ENCODE measurements around the gene CFAP45. TPM values are rescaled to one million over a fixed set of nuclear protein-coding genes. Genes with fewer than 3 reads are reported as not detected.

CFAP45 gene
- polyA plus RNA-seq, 1 of the 3 experiments (the other 2 are of a cell fraction): 0.74 TPM

GRCh38 chr1:159911326-159912070 lies 11.5 kb upstream of the CFAP45 start:
- H3K4me2 ChIP-seq: peak overlapping the region; percentile 48
- DNase-seq: no peak
- CTCF ChIA-PET: interaction anchor here (1.0 to 1.1 kb wide), 3 partner anchors 11 to 780 kb away, joined by 3 read pairs; no protein-coding TSS in a partner anchor
- H3F3A ChIP-seq (replicated peaks; ENCODE audit: insufficient read depth): peaks cover 29% of the 10 kb centered on the region
- H3K27me3 ChIP-seq (ENCODE audit: insufficient read depth): no peaks in the 10 kb centered on the region
- POLR2A ChIA-PET: no interaction called here
- TF ChIP-seq USF1 (IDR thresholded peaks at IDR 0.05; ENCODE audit: borderline replicate concordance, low read depth): no peak
- no peak for TF ChIP-seq MXI1 (IDR thresholded peaks at IDR 0.05; ENCODE audit: low read depth, low read length)
- no peak for TF ChIP-seq FOXJ3 (CRISPR knock-in tag; IDR thresholded peaks at IDR 0.05)
- no peak for TF ChIP-seq MEF2A (IDR thresholded peaks at IDR 0.05; ENCODE audit: borderline replicate concordance, low read depth)
- TF ChIP-seq MAX (IDR thresholded peaks at IDR 0.05; ENCODE audit: low read depth): no peak
- TF ChIP-seq FOSL2 (IDR thresholded peaks at IDR 0.05; ENCODE audit: borderline replicate concordance, low read depth): no peak
- no peak for TF ChIP-seq PBX3 (IDR thresholded peaks at IDR 0.05)
- TF ChIP-seq USF2 (IDR thresholded peaks at IDR 0.05; ENCODE audit: borderline replicate concordance, low read depth, low read length): no peak
- TF ChIP-seq RAD21 (IDR thresholded peaks at IDR 0.05; ENCODE audit: low read length): no peak
- no peaks in the 10 kb centered on the region for H3K36me3 ChIP-seq (replicated peaks in 1 of 2; ENCODE audit: control insufficient read depth in 1 of 2, insufficient read depth in 2 of 2, low read length in 1 of 2)
- peak overlapping the region; percentile 69 for H3K9ac ChIP-seq
- 0 out of 2 replicates have a peak, but pooled peaks cover 5% of the 10 kb centered on the region for H3K79me2 ChIP-seq (ENCODE audit: insufficient read depth)
- no peaks in the 10 kb centered on the region for H3K9me3 ChIP-seq
- H3K27ac ChIP-seq (ENCODE audit: low read depth in 2 of 2, low read length in 1 of 2): peak overlapping the region in 1 of 2 experiments; percentile 86; a peak in 2 of 4 replicates
- peaks cover 24 to 55% of the 10 kb centered on the region in 2 experiments; a peak in 3 of 4 replicates for H3K4me1 ChIP-seq (ENCODE audit: control insufficient read depth in 1 of 2, insufficient read depth in 2 of 2, low read depth in 1 of 2, low read length in 1 of 2)
- WGBS (ENCODE audit: low lambda C conversion rate): 91% methylated on average over 6 of the region's 6 CpGs
- no peak overlapping the region; the same call in 1 of the 2 replicates for H2AFZ ChIP-seq (ENCODE audit: low read depth)
- H4K20me1 ChIP-seq (ENCODE audit: insufficient read depth): no peaks in the 10 kb centered on the region
- H3K4me3 ChIP-seq (ENCODE audit: low read depth in 2 of 2, low read length in 1 of 2): no peak overlapping the region
- no peaks in the 10 kb centered on the region for H3K9me2 ChIP-seq

GRCh38 chr1:159908031-159908940 lies 8.3 kb upstream of the CFAP45 start:
- H3K9ac ChIP-seq: no peak overlapping the region
- H3K9me2 ChIP-seq: no peaks in the 10 kb centered on the region
- H2AFZ ChIP-seq (ENCODE audit: low read depth): no peak overlapping the region
- no peaks in the 10 kb centered on the region for H3K9me3 ChIP-seq
- no peak overlapping the region for H3K4me2 ChIP-seq
- TF ChIP-seq YY1 (IDR thresholded peaks at IDR 0.05; ENCODE audit: low read depth) (no peak), GABPA (IDR thresholded peaks at IDR 0.05; ENCODE audit: low read depth) (no peak), GATA2 (CRISPR knock-in tag; IDR thresholded peaks at IDR 0.05) (no peak), NRF1 (IDR thresholded peaks at IDR 0.05; ENCODE audit: low read depth, low read length) (no peak), TAF1 (IDR thresholded peaks at IDR 0.05; ENCODE audit: borderline replicate concordance, low read depth, low read length) (no peak), FOXM1 (IDR thresholded peaks at IDR 0.05; ENCODE audit: low read depth) (no peak), JUND (IDR thresholded peaks at IDR 0.05) (no peak), SIN3A (IDR thresholded peaks at IDR 0.05; ENCODE audit: borderline replicate concordance, low read depth, low read length) (no peak), TCF12 (IDR thresholded peaks at IDR 0.05) (no peak), RAD21 (IDR thresholded peaks at IDR 0.05; ENCODE audit: low read length) (no peak), PBX3 (IDR thresholded peaks at IDR 0.05) (no peak), USF2 (IDR thresholded peaks at IDR 0.05; ENCODE audit: borderline replicate concordance, low read depth, low read length) (no peak), MAX (IDR thresholded peaks at IDR 0.05; ENCODE audit: low read depth) (no peak), EP300 (IDR thresholded peaks at IDR 0.05; ENCODE audit: borderline replicate concordance in 1 of 2, low read depth in 1 of 2, low read length in 1 of 2) (no peak)
- ChIA-PET CTCF (interaction anchor here (0.7 to 1.4 kb wide), 5 partner anchors 13 to 100 kb away, joined by 3 to 4 read pairs (median 3); no protein-coding TSS in a partner anchor), POLR2A (no interaction called here)
- peaks cover 9% of the 10 kb centered on the region for H3F3A ChIP-seq (replicated peaks; ENCODE audit: insufficient read depth)
- no peak overlapping the region for H3K4me3 ChIP-seq (ENCODE audit: low read depth in 2 of 2, low read length in 1 of 2)
- no peaks in the 10 kb centered on the region for H3K36me3 ChIP-seq (replicated peaks in 1 of 2; ENCODE audit: control insufficient read depth in 1 of 2, insufficient read depth in 2 of 2, low read length in 1 of 2)
- 86% methylated on average over 5 of the region's 9 CpGs for WGBS (ENCODE audit: low lambda C conversion rate)
- peaks cover 12 to 35% of the 10 kb centered on the region in 2 experiments; a peak in 3 of 4 replicates for H3K4me1 ChIP-seq (ENCODE audit: control insufficient read depth in 1 of 2, insufficient read depth in 2 of 2, low read depth in 1 of 2, low read length in 1 of 2)
- no peak for DNase-seq
- no peaks in the 10 kb centered on the region for H4K20me1 ChIP-seq (ENCODE audit: insufficient read depth)
- no peaks in the 10 kb centered on the region for H3K27me3 ChIP-seq (ENCODE audit: insufficient read depth)
- no peak overlapping the region for H3K27ac ChIP-seq (ENCODE audit: low read depth in 2 of 2, low read length in 1 of 2)
- H3K79me2 ChIP-seq (ENCODE audit: insufficient read depth): no peaks in the 10 kb centered on the region

Measured in SK-N-SH (cell line).